Ovary (tissue), 9 donors: ENCODE results near the gene EPDR1. TPM values are rescaled to one million over a fixed set of nuclear protein-coding genes. Genes with fewer than 3 reads are reported as not detected.

Experiments used
- DNase-seq, 5 donors: peaks; one replicate each; pipeline ENCODE4 v3.0.0-alpha.2; 2019 to 2020
- H3K27ac ChIP-seq, 2 donors: fragments of 200-600 bp; one replicate each; pipeline versions ENCODE4 v1.5.1 to v1.8.0; 2019 to 2022
- H3K27me3 ChIP-seq: fragments of 200-600 bp; one replicate; pipeline ENCODE4 v1.8.0; 2022
- H3K36me3 ChIP-seq: fragments of 200-600 bp; sonication (generic); one replicate; pipeline ENCODE4 v1.5.1; 2019
- H3K4me1 ChIP-seq: one replicate; pipeline ENCODE4 v1.8.1; 2013; ENCODE audit warnings: mild to moderate bottlenecking, moderate library complexity; ENCODE audit not compliant: insufficient read depth
- H3K4me3 ChIP-seq: fragments of 200-600 bp; sonication (generic); one replicate; pipeline ENCODE4 v1.5.1; 2017
- H3K9me3 ChIP-seq, 2 donors: fragments of 200-600 bp in 1 of 2; sonication (generic) in 1 of 2; one replicate each; pipeline versions ENCODE4 v1.5.1 to v1.8.1; 2013 to 2019; ENCODE audit warnings: mild to moderate bottlenecking in 1 of 2, moderate library complexity in 1 of 2
- EP300 ChIP-seq: sonication (generic); formaldehyde crosslinking; IDR thresholded peaks from one replicate; pipeline ENCODE4 v1.6.1; 2017; ENCODE audit warnings: antibody characterized with exemption
- POLR2A ChIP-seq: fragments of 450-650 bp; IDR thresholded peaks from one replicate; pipeline ENCODE4 v1.6.1; 2017; ENCODE audit warnings: antibody characterized with exemption, mild to moderate bottlenecking, moderate library complexity
- WGBS, 3 donors: extraction: QIAGEN DNeasy Blood & Tissue Kit in 1 of 3; methylation state at CpG; one replicate each; pipeline versions ENCODE4 v1.1.5 to v1.1.7; 2013 to 2017; 5-methylcytosine and 5-hydroxymethylcytosine counted together
- intact Hi-C, 4 donors: fragments of 100-400 bp; cut with DNase I; formaldehyde crosslinking; loops; one replicate each; pipeline versions ENCODE4 v1.11.0 to v1.15.1; 2022 to 2023
- polyA plus RNA-seq, 2 donors: library from polyadenylated mRNA; stranded (reverse); fragments of 200-250 nt in 1 of 2; fragments of 350-450 nt in 1 of 2; fragmentation: Illumina TruSeq in 1 of 2; extraction: RNeasy Lipid Tissue Mini Kit (QIAGEN cat#74804) in 1 of 2; gene quantifications; one replicate each; pipeline ENCODE4 v1.2.3, GENCODE V29; 2013 to 2014
- total RNA-seq, 7 donors: library from RNA; depleted of rRNA in 2 of 7; stranded (reverse); fragments of >200 nt in 2 of 7; fragmentation: NEBNext Ultra II Directional in 3 of 7; extraction: Animal tissue kit (Norgen Biotek cat#: 25700) in 3 of 7; gene quantifications; one replicate each; pipeline versions ENCODE4 v1.1.0 to v1.2.4, GENCODE V29; 2016 to 2023
- TF ChIP-seq, protein P1 (sequence below), 3 donors: fragments of 450-650 bp in 2 of 3; fragments of 200-600 bp in 1 of 3; IDR thresholded peaks; one replicate each; pipeline versions ENCODE4 v1.5.1 to v1.8.0; 2016 to 2022; ENCODE audit warnings: antibody characterized with exemption in 3 of 3, mild to moderate bottlenecking in 1 of 3
- donor health status: DM: no; HTN: no; CAD: no; lungs with moderate emphysema.
- donor health status: DM: no; HTN: no; CAD: no.
- donor health status: Bipolar disorder and iron deficiency.
- donor health status: DM: yes; HTN: yes; CAD: no.
- donor health status: DM: no; HTN: no; CAD: no.
- donor health status: DM: yes; HTN: yes; CAD: no.

The EPDR1 gene
- total and polyA plus RNA-seq, 9 donors: 20.6 to 73.7 (median 35.7) TPM

GRCh38 chr7:37982423-37982822 lies 62.0 kb downstream of the EPDR1 start:
- Histone ChIP-seq H3K4me1 (peaks cover 3% of the 10 kb centered on the region), H3K27me3 (no peaks in the 10 kb centered on the region), H3K36me3 (no peaks in the 10 kb centered on the region), H3K9me3 (no peaks in the 10 kb centered on the region), H3K4me3 (no peak overlapping the region), H3K27ac (no peak overlapping the region)
- TF ChIP-seq POLR2A (no peak), EP300 (no peak)
- TF ChIP-seq, protein P1, sequence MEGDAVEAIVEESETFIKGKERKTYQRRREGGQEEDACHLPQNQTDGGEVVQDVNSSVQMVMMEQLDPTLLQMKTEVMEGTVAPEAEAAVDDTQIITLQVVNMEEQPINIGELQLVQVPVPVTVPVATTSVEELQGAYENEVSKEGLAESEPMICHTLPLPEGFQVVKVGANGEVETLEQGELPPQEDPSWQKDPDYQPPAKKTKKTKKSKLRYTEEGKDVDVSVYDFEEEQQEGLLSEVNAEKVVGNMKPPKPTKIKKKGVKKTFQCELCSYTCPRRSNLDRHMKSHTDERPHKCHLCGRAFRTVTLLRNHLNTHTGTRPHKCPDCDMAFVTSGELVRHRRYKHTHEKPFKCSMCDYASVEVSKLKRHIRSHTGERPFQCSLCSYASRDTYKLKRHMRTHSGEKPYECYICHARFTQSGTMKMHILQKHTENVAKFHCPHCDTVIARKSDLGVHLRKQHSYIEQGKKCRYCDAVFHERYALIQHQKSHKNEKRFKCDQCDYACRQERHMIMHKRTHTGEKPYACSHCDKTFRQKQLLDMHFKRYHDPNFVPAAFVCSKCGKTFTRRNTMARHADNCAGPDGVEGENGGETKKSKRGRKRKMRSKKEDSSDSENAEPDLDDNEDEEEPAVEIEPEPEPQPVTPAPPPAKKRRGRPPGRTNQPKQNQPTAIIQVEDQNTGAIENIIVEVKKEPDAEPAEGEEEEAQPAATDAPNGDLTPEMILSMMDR (IDR thresholded peaks at IDR 0.05): no peak
- intact Hi-C loops: no loop called here
- 70 to 86% (median 75%) methylated on average over 3 of the region's 3 CpGs for WGBS, 3 donors
- DNase-seq: no peak

- Histone ChIP-seq H3K4me3 (no peak overlapping the region), H3K27ac (no peak overlapping the region), H3K9me3 (no peaks in the 10 kb centered on the region), H3K36me3 (no peaks in the 10 kb centered on the region), H3K27me3 (no peaks in the 10 kb centered on the region), H3K4me1 (peaks cover 1% of the 10 kb centered on the region)
- DNase-seq: no peak
- intact Hi-C loops: no loop called here
- 71 to 89% (median 89%) methylated on average over 5 of the region's 5 CpGs for WGBS, 3 donors
- no peak for TF ChIP-seq EP300
- TF ChIP-seq, protein P1 (IDR thresholded peaks at IDR 0.05): no peak
- no peak for TF ChIP-seq POLR2A
Observed at GRCh38 chr7:37984750-37985390, 64.4 kb downstream of the EPDR1 start.

DNA sequence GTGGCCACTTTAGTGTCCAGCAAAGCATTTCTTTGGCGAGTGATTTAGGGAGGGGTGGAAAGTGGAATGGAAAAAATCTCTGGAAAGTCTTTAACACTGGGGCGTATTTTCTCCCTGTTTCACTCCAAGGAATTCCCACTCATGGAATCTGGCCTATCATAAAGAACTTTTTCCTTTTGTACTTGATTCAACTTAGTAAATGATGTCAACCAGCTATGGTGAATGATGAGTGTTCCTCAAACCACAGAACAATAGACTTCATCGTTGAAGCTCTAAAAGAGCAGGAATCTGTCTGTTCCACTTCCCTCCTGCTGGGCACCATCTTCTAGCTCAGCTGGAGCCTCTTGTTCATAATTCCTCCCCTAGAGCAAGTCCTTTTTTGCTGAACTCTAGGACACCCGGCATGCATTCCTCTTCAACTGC lies 66.5 kb downstream of the EPDR1 start:
- TF ChIP-seq, protein P1 (IDR thresholded peaks at IDR 0.05): no peak
- no peak for TF ChIP-seq EP300
- TF ChIP-seq POLR2A: no peak
- H3K36me3 ChIP-seq: no peaks in the 10 kb centered on the region
- H3K9me3 ChIP-seq: no peaks in the 10 kb centered on the region
- no peak overlapping the region for H3K4me3 ChIP-seq
- no peak overlapping the region for H3K27ac ChIP-seq
- no peak for DNase-seq
- intact Hi-C loops: no loop called here
- H3K27me3 ChIP-seq: no peaks in the 10 kb centered on the region
- H3K4me1 ChIP-seq: peaks cover 1% of the 10 kb centered on the region
- 23 to 41% (median 29%) methylated on average over 4 of the region's 4 CpGs for WGBS, 3 donors

DNA sequence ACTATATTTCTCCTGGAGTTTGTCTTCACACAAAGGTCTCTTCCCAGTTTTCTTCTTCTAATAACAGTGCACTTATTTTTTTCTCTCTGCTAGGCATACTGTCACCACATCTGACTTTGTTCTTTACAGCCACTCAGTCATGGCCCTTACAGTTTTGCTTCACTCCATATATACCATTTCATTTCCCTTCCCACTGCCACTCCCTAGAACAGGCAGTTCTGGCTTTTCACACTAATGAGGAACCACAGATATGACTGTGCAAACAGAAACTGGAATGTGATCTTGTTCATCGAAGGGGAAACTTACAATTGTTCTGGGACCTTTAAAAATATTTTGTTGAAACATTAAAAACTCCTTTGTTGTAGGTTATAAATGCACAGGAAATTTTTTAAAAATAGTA lies 67.3 kb downstream of the EPDR1 start:
- intact Hi-C loops: no loop called here
- H3K4me3 ChIP-seq: no peak overlapping the region
- TF ChIP-seq EP300 (no peak), POLR2A (no peak)
- TF ChIP-seq, protein P1 (IDR thresholded peaks at IDR 0.05): no peak
- no peak for DNase-seq
- no peak overlapping the region for H3K27ac ChIP-seq
- 4 to 18% (median 18%) methylated on average over 1 of the region's 1 CpG for WGBS, 3 donors
- no peaks in the 10 kb centered on the region for H3K27me3 ChIP-seq
- no peaks in the 10 kb centered on the region for H3K9me3 ChIP-seq
- no peaks in the 10 kb centered on the region for H3K36me3 ChIP-seq
- peaks cover 1% of the 10 kb centered on the region for H3K4me1 ChIP-seq
